GM12891 (cell line): ENCODE data around the gene CCDC136.

ENCODE experiments used
- POLR2A ChIP-seq: IDR thresholded peaks from 2 replicates; pipeline ENCODE4 v1.6.1; 2011; ENCODE audit warnings: low read depth, low read length, control low read depth
- POLR2AphosphoS5 ChIP-seq: IDR thresholded peaks from 2 replicates; pipeline ENCODE4 v1.6.1; 2011; ENCODE audit warnings: low read depth, low read length, control low read depth
- SPI1 ChIP-seq: IDR thresholded peaks from 2 replicates; pipeline ENCODE4 v1.6.1; 2011; ENCODE audit warnings: low read depth, low read length, control low read depth

DNA sequence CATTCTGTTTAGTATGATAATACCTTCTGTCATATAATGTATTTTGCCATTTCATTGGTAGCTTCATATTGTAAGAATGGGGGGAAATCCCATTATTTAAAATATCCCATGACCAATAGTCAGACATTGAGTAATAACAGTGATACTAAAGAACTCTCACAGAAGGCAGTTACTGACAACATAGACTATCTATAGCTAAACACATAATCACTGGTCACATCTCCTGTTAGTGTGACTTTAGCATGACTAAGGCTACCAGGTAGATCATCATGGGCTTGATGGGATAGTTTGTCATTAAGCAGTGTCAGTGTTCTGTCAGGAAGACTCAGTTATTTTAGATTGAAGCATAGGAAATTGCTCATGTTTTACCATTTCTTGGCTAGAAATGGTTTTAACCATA is 32.5 kb upstream of the CCDC136 start:
- TF ChIP-seq SPI1 (no peak), POLR2AphosphoS5 (no peak), POLR2A (no peak)
